ENCODE measurements around the gene INIP.

GRCh38 chr9:112719241-112719691 lies 1.3 kb upstream of the INIP start:
- no peak for TF ChIP-seq CTCF (conservative IDR thresholded peaks at IDR 0.05; ENCODE audit: low read length)
- TF ChIP-seq EZH2phosphoT487 (IDR thresholded peaks at IDR 0.05; ENCODE audit: borderline replicate concordance, low read depth, low read length): no peak
